ENCODE measurements around the gene YARS2. TPM values are rescaled to one million over a fixed set of nuclear protein-coding genes. Genes with fewer than 3 reads are reported as not detected.
"Not testable (repeated sequence)": the region's sequence is repeated elsewhere in the genome, so short reads cannot be mapped to it uniquely, and the experiment has no call there.

Gene YARS2
- total RNA-seq, 4 donors from 2014 or later = 13.2 to 24.0 (median 16.7) TPM

DNA sequence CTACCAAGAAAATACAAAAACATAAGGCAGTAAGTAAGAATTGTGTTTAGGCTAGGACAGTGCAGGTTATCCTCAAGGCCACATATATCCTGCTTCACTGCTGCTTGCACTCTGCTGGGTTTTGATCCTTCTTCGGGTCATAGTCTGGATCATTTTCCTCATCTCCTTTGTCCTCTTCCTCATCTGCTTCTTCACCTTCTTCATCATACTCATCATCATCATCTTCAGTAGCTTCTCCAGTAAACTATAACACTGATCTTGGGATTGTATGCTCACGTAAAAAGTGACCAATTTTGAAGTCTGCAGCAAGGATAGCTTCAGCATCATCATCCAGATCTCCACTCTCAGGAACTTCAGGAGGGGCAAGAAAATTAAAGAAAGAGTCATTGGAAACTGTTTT is 29.4 kb downstream of the YARS2 start:
- H3K4me3 ChIP-seq = no peak overlapping the region
- ATAC-seq = no peak
- H3K27me3 ChIP-seq = no peaks in the 10 kb centered on the region
- H3K27ac ChIP-seq = no peak overlapping the region
- no peaks in the 10 kb centered on the region for H3K9me3 ChIP-seq
- H3K4me1 ChIP-seq = no peaks in the 10 kb centered on the region
- TF ChIP-seq, protein P1, sequence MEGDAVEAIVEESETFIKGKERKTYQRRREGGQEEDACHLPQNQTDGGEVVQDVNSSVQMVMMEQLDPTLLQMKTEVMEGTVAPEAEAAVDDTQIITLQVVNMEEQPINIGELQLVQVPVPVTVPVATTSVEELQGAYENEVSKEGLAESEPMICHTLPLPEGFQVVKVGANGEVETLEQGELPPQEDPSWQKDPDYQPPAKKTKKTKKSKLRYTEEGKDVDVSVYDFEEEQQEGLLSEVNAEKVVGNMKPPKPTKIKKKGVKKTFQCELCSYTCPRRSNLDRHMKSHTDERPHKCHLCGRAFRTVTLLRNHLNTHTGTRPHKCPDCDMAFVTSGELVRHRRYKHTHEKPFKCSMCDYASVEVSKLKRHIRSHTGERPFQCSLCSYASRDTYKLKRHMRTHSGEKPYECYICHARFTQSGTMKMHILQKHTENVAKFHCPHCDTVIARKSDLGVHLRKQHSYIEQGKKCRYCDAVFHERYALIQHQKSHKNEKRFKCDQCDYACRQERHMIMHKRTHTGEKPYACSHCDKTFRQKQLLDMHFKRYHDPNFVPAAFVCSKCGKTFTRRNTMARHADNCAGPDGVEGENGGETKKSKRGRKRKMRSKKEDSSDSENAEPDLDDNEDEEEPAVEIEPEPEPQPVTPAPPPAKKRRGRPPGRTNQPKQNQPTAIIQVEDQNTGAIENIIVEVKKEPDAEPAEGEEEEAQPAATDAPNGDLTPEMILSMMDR (IDR thresholded peaks at IDR 0.05) = no peak
- TF ChIP-seq POLR2A (IDR thresholded peaks at IDR 0.05) (no peak), EP300 (IDR thresholded peaks at IDR 0.05) (no peak), POLR2AphosphoS5 (IDR thresholded peaks at IDR 0.05) (no peak)
- H3K36me3 ChIP-seq = peaks cover 0 to 87% of the 10 kb centered on the region in 2 donors
- 82 to 100% methylated on average over 2 of the region's 2 CpGs for WGBS, 2 donors (ENCODE audit: low coverage in 1 of 2)

DNA sequence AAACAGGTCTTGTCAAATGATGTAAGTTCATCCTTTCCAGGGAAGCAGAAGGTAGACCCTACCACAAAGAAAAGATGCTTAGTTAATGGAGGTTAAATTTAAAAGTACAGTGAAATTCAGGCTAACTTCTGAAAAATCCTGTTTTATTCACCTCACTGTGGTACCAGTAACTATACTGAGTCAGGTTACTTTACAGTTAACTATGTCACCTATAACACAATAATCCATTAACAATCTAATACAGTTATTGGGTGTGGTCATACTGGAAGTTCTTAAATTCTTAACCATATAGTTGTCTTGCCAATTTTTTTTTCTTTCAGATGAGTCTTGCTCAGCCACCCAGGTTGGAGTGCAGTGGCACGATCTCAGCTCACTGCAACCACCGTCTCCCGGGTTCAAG is 30.4 kb downstream of the YARS2 start:
- H3K27me3 ChIP-seq, ATAC-seq, H3K9me3 ChIP-seq, H3K27ac ChIP-seq, H3K4me1 ChIP-seq, H3K4me3 ChIP-seq: not testable (repeated sequence)
- H3K36me3 ChIP-seq = peaks cover 0 to 85% of the 10 kb centered on the region in 2 donors
- WGBS, 2 donors (ENCODE audit: low coverage in 1 of 2) = 95 to 100% methylated on average over 1 to 3 of the region's 3 CpGs

DNA sequence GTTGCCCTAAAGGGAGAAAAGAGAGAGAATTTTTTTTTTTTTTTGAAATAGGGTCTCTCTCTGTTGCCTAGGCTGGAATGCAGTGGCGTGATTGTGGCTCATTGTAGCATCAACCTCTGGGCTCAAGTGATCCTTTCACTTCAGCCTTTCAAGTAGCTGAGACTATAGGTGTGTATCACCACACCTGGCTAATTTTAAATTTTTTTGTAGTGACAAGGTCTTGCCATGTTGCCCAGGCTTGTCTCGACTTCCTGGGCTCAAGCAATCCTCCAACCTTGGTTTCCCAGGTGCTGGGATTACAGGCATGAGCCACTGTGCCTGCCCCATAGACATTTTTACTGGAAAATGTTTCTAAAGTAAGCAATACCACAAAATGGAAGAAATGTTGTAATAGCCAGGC is 36.8 kb downstream of the YARS2 start:
- 100% methylated on average over 1 to 2 of the region's 2 CpGs for WGBS, 2 donors (ENCODE audit: low coverage in 1 of 2)
- no peak for TF ChIP-seq POLR2AphosphoS5 (IDR thresholded peaks at IDR 0.05)
- no peak for TF ChIP-seq EP300 (IDR thresholded peaks at IDR 0.05)
- TF ChIP-seq, protein P1 (IDR thresholded peaks at IDR 0.05) = no peak
- TF ChIP-seq POLR2A (IDR thresholded peaks at IDR 0.05) = no peak

DNA sequence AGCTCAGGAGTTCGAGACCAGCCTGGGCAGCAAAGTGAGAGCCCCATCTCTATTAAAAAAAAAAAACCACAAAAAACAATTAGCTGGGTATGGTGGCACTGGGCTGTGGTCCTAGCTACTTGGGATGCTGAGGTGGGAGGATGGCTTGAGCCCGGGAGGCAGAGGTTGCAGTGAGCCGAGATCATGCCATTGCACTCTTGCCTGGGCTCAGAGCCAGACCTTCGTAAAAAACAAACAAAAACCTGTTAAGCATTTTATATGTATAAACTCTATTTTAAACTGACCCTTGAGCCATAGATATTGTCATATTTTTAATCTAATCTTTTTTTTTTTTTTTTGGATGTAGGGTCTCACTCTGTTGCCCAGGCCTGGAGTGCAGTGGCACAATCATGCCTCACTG is 40.9 kb downstream of the YARS2 start:
- Histone ChIP-seq H3K36me3 (peaks cover 0 to 75% of the 10 kb centered on the region in 2 donors), H3K4me3 (no peak overlapping the region)

More for the DNA sequence above, 36.8 kb downstream of the YARS2 start:
- Histone ChIP-seq H3K9me3 (no peaks in the 10 kb centered on the region), H3K27me3 (no peaks in the 10 kb centered on the region), H3K27ac (no peak overlapping the region), H3K4me1 (no peaks in the 10 kb centered on the region), H3K4me3 (no peak overlapping the region), H3K36me3 (peaks cover 0 to 71% of the 10 kb centered on the region in 2 donors)
- no peak for ATAC-seq

DNA sequence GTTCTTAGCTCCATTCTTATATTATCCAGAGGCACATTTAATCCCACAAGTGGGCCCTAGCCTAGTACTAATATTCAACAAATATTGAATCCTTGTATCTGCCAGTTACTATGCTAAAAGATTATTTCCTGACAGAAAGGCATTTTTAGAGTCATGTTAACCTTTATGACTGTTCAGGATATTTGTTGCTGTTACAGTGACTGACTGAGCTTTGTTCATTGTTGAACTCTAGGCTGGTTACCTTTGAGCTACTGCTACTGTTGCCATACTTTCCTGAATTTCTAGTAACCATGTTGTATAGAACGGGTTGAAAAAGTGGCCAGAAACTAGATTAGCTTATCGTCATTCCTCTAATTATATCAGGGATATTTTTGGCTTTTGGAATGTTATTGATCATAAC is 46.8 kb downstream of the YARS2 start:
- TF ChIP-seq POLR2AphosphoS5 (IDR thresholded peaks at IDR 0.05) (no peak), EP300 (IDR thresholded peaks at IDR 0.05) (no peak)
- TF ChIP-seq, protein P1 (IDR thresholded peaks at IDR 0.05) = no peak
- Histone ChIP-seq H3K36me3 (peaks cover 0 to 72% of the 10 kb centered on the region in 2 donors), H3K9me3 (no peaks in the 10 kb centered on the region), H3K4me3 (no peak overlapping the region), H3K27me3 (no peaks in the 10 kb centered on the region), H3K4me1 (no peaks in the 10 kb centered on the region), H3K27ac (no peak overlapping the region)
- ATAC-seq = no peak
- WGBS, 2 donors (ENCODE audit: low coverage in 1 of 2) = 84 to 94% methylated on average over 2 of the region's 2 CpGs

More for the DNA sequence above, 40.9 kb downstream of the YARS2 start:
- Histone ChIP-seq H3K27me3 (no peaks in the 10 kb centered on the region), H3K27ac (no peak overlapping the region), H3K9me3 (no peaks in the 10 kb centered on the region), H3K4me1 (no peaks in the 10 kb centered on the region)
- no peak for ATAC-seq
- 65 to 74% methylated on average over 3 of the region's 4 CpGs for WGBS, 2 donors (ENCODE audit: low coverage in 1 of 2)
- TF ChIP-seq POLR2AphosphoS5 (IDR thresholded peaks at IDR 0.05) (no peak), POLR2A (IDR thresholded peaks at IDR 0.05) (no peak), EP300 (IDR thresholded peaks at IDR 0.05) (no peak)
- TF ChIP-seq, protein P1 (IDR thresholded peaks at IDR 0.05) = no peak
